IMR-90 (cell line): ENCODE measurements around the gene PRDX4. TPM values are rescaled to one million over a fixed set of nuclear protein-coding genes. Genes with fewer than 3 reads are reported as not detected.

ENCODE experiments used
- ATAC-seq: fragments of 200-7000 bp; cut with Tn5 transposase; 2 replicates; pipeline ENCODE4 v1.9.1; 2020; ENCODE audit warnings: low read depth, mild to moderate bottlenecking, moderate library complexity
- BruUV-seq: library from RNA; stranded (reverse); fragments of 400-500 nt; replicated peaks from 2 replicates; lab custom pipeline; 2021; lab: Mats Ljungman, UMichigan
- CTCF ChIA-PET: fragments of 300-600 bp; formaldehyde crosslinking; extraction: SDS; loops from one replicate; lab custom pipeline; 2021; ENCODE audit warnings: antibody characterized with exemption; lab: Yijun Ruan, JAX
- POLR2A ChIA-PET: fragments of 300-600 bp; sonication (Branson Sonifier 250); formaldehyde crosslinking; loops from one replicate; lab custom pipeline; 2022; ENCODE audit warnings: antibody characterized with exemption; ENCODE audit not compliant: unreplicated experiment; lab: Charles Lee
- DNase-seq: peaks from one replicate; pipeline ENCODE4 v3.0.0; 2013
- H2AFZ ChIP-seq: replicated peaks from 2 replicates; pipeline ENCODE3; 2013; ENCODE audit warnings: low read length, mild to moderate bottlenecking; ENCODE audit not compliant: poor library complexity
- H2AK5ac ChIP-seq: 2 replicates; pipeline ENCODE4 v1.6.1; 2013; ENCODE audit warnings: low read depth, low read length, inconsistent platforms
- H2AK9ac ChIP-seq: replicated peaks from 2 replicates; pipeline ENCODE3; 2013; ENCODE audit warnings: mild to moderate bottlenecking, low read depth, low read length, moderate library complexity; ENCODE audit not compliant: poor library complexity
- H2BK120ac ChIP-seq: 2 replicates; pipeline ENCODE4 v1.6.1; 2013; ENCODE audit warnings: low read depth, low read length, inconsistent platforms
- H2BK15ac ChIP-seq: 3 replicates; pipeline ENCODE4 v1.6.1; 2013; ENCODE audit warnings: low read depth, low read length, inconsistent platforms
- H2BK20ac ChIP-seq: 2 replicates; pipeline ENCODE4 v1.6.1; 2013; ENCODE audit warnings: low read depth, mild to moderate bottlenecking, inconsistent platforms, low read length, moderate library complexity
- H2BK5ac ChIP-seq: 2 replicates; pipeline ENCODE4 v1.6.1; 2013; ENCODE audit warnings: mild to moderate bottlenecking, low read depth, low read length, inconsistent platforms; ENCODE audit not compliant: poor library complexity, severe bottlenecking
- H3K14ac ChIP-seq: replicated peaks from 2 replicates; pipeline ENCODE4 v1.6.1; 2013; ENCODE audit warnings: low read depth, low read length, inconsistent platforms
- H3K18ac ChIP-seq: 2 replicates; pipeline ENCODE4 v1.6.1; 2013; ENCODE audit warnings: low read depth, low read length, control low read depth
- H3K23ac ChIP-seq: 2 replicates; pipeline ENCODE4 v1.6.1; 2013; ENCODE audit warnings: low read depth, low read length, inconsistent platforms
- H3K27ac ChIP-seq: 2 replicates; pipeline ENCODE4 v1.5.1; 2013; ENCODE audit warnings: mild to moderate bottlenecking, control low read depth, low read length; ENCODE audit not compliant: insufficient read depth
- H3K27me3 ChIP-seq: 2 replicates; pipeline ENCODE4 v1.6.1; 2013; ENCODE audit warnings: low read length; ENCODE audit not compliant: control insufficient read depth, insufficient read depth
- H3K36me3 ChIP-seq: 2 replicates; pipeline ENCODE4 v1.6.1; 2013; ENCODE audit warnings: low read length, mixed read lengths; ENCODE audit not compliant: control insufficient read depth, insufficient read depth
- H3K4ac ChIP-seq: 2 replicates; pipeline ENCODE4 v1.6.1; 2013; ENCODE audit warnings: low read depth, low read length, inconsistent platforms
- H3K4me1 ChIP-seq: 2 replicates; pipeline ENCODE4 v1.6.1; 2013; ENCODE audit warnings: low read length, mixed read lengths; ENCODE audit not compliant: control insufficient read depth, insufficient read depth
- H3K4me2 ChIP-seq: 2 replicates; pipeline ENCODE4 v1.6.1; 2013; ENCODE audit warnings: low read depth, mild to moderate bottlenecking, control low read depth, low read length, moderate library complexity
- H3K4me3 ChIP-seq: 2 replicates; pipeline ENCODE4 v1.5.1; 2013; ENCODE audit warnings: low read depth, mild to moderate bottlenecking, control low read depth, low read length, moderate library complexity; ENCODE audit not compliant: insufficient read depth
- H3K56ac ChIP-seq: 2 replicates; pipeline ENCODE4 v1.6.1; 2013; ENCODE audit warnings: low read length, inconsistent platforms; ENCODE audit not compliant: insufficient read depth; ENCODE audit errors: extremely low read depth
- H3K79me1 ChIP-seq, 2 experiments: 2 replicates each; pipeline ENCODE4 v1.6.1; 2013; ENCODE audit warnings: low read length in 2 of 2, inconsistent platforms in 1 of 2, low read depth in 1 of 2
- H3K9ac ChIP-seq: 2 replicates; pipeline ENCODE4 v1.6.1; 2013; ENCODE audit warnings: low read depth, low read length, control low read depth
- H3K9me1 ChIP-seq: 2 replicates; pipeline ENCODE4 v1.6.1; 2013; ENCODE audit warnings: low read length, inconsistent platforms; ENCODE audit not compliant: insufficient read depth
- H3K9me3 ChIP-seq: 2 replicates; pipeline ENCODE4 v1.6.1; 2013; ENCODE audit warnings: low read length; ENCODE audit not compliant: control insufficient read depth, insufficient read depth
- H4K20me1 ChIP-seq: 2 replicates; pipeline ENCODE4 v1.6.1; 2013; ENCODE audit warnings: low read length, inconsistent platforms; ENCODE audit not compliant: insufficient read depth
- H4K5ac ChIP-seq: 2 replicates; pipeline ENCODE4 v1.6.1; 2013; ENCODE audit warnings: mild to moderate bottlenecking, low read depth, low read length, control low read depth
- H4K8ac ChIP-seq, 2 experiments: 2 replicates each; pipeline ENCODE4 v1.6.1; 2013; ENCODE audit warnings: low read depth in 2 of 2, low read length in 2 of 2, control low read depth in 1 of 2, inconsistent platforms in 1 of 2
- H4K91ac ChIP-seq: 2 replicates; pipeline ENCODE4 v1.6.1; 2013; ENCODE audit warnings: low read depth, low read length, inconsistent platforms; ENCODE audit not compliant: insufficient read depth
- POLR2A ChIP-seq: IDR thresholded peaks from 2 replicates; pipeline ENCODE4 v1.6.1; 2012; ENCODE audit warnings: mild to moderate bottlenecking, low read depth, low read length
- RAD21 ChIP-seq: IDR thresholded peaks from 2 replicates; pipeline ENCODE4 v1.6.1; 2012; ENCODE audit warnings: low read length, improper control_type of control experiment
- WGBS, 2 experiments: methylation state at CpG; one replicate each; pipeline versions ENCODE4 v1.1.5 to v1.1.7; 2013; ENCODE audit warnings: missing lambda C conversion rate in 2 of 2; ENCODE audit not compliant: insufficient read length in 1 of 2; ENCODE audit errors: extremely low coverage in 2 of 2; 5-methylcytosine and 5-hydroxymethylcytosine counted together
- dilution Hi-C: fragments of 300-500 bp; cut with HindIII; formaldehyde crosslinking; loops from one replicate; pipeline ENCODE4 v1.14.3; 2018; ENCODE audit warnings: low sequenced_read_pairs; ENCODE audit not compliant: unreplicated experiment
- in situ Hi-C: fragments of 300-500 bp; cut with MboI; formaldehyde crosslinking; loops from 3 replicates; pipeline ENCODE4 v1.14.3; 2019; ENCODE audit warnings: low sequenced_read_pairs, inconsistent platforms, mixed read lengths
- intact Hi-C: fragments of 100-400 bp; cut with micrococcal nuclease; formaldehyde crosslinking; loops from 2 replicates; pipeline ENCODE4 v1.10.0; 2022
- polyA plus RNA-seq, 3 experiments: library from polyadenylated mRNA; depleted of rRNA; stranded (reverse); fragments of >200 nt; gene quantifications; 2 replicates each; pipeline ENCODE4 v1.2.3, GENCODE V29; 2012; ENCODE audit warnings: low replicate concordance in 1 of 3
- total RNA-seq: library from RNA; depleted of rRNA; stranded (reverse); fragments of >200 nt; gene quantifications from 2 replicates; pipeline ENCODE4 v1.2.3, GENCODE V29; 2012
- TF ChIP-seq, protein P1 (sequence below): conservative IDR thresholded peaks from 2 replicates; pipeline ENCODE4 v1.5.1; 2012; ENCODE audit warnings: mild to moderate bottlenecking, low read depth, low read length, improper control_type of control experiment

The PRDX4 gene
- total and polyA plus RNA-seq, 2 of the 4 experiments (the other 2 are of a cell fraction), result 194 to 226 TPM

GRCh38 chrX:23633834-23634580 lies 33.3 kb upstream of the PRDX4 start:
- H3K9me1 ChIP-seq, result no peaks in the 10 kb centered on the region
- WGBS, 2 experiments, result no CpG with 5 or more reads among the region's 3 CpGs
- no peak overlapping the region for H4K91ac ChIP-seq
- no peak overlapping the region for H2BK15ac ChIP-seq
- H2BK5ac ChIP-seq, result no peak overlapping the region
- POLR2A ChIA-PET, result no interaction called here
- H3K27me3 ChIP-seq, result peaks cover 2% of the 10 kb centered on the region; the same call in 1 of the 2 replicates
- H3K23ac ChIP-seq, result no peak overlapping the region
- ATAC-seq (no peak), DNase-seq (no peak)
- H4K20me1 ChIP-seq, result no peaks in the 10 kb centered on the region
- CTCF ChIA-PET, result interaction anchor here (0.7 kb wide), 2 partner anchors 269 to 884 kb away, joined by 3 to 4 read pairs; no protein-coding TSS in a partner anchor
- no peaks in the 10 kb centered on the region for H3K79me1 ChIP-seq
- H3K27ac ChIP-seq, result no peak overlapping the region
- no peak overlapping the region for H3K56ac ChIP-seq
- H2BK20ac ChIP-seq, result no peak overlapping the region
- H4K5ac ChIP-seq, result no peak overlapping the region
- H3K4me2 ChIP-seq, result no peak overlapping the region
- H3K9ac ChIP-seq, result no peak overlapping the region
- no peak overlapping the region for H3K4ac ChIP-seq
- no peaks in the 10 kb centered on the region for H3K36me3 ChIP-seq
- H3K4me1 ChIP-seq, result no peaks in the 10 kb centered on the region
- intact Hi-C loops, result loop anchor here (1.0 kb wide), 1 partner anchor 1649 kb away; no protein-coding TSS in a partner anchor
- no peak overlapping the region for H2AK5ac ChIP-seq
- no peak overlapping the region for H3K4me3 ChIP-seq
- TF ChIP-seq RAD21, result peak; percentile 32; the same call in 1 of the 2 replicates
- TF ChIP-seq, protein P1, sequence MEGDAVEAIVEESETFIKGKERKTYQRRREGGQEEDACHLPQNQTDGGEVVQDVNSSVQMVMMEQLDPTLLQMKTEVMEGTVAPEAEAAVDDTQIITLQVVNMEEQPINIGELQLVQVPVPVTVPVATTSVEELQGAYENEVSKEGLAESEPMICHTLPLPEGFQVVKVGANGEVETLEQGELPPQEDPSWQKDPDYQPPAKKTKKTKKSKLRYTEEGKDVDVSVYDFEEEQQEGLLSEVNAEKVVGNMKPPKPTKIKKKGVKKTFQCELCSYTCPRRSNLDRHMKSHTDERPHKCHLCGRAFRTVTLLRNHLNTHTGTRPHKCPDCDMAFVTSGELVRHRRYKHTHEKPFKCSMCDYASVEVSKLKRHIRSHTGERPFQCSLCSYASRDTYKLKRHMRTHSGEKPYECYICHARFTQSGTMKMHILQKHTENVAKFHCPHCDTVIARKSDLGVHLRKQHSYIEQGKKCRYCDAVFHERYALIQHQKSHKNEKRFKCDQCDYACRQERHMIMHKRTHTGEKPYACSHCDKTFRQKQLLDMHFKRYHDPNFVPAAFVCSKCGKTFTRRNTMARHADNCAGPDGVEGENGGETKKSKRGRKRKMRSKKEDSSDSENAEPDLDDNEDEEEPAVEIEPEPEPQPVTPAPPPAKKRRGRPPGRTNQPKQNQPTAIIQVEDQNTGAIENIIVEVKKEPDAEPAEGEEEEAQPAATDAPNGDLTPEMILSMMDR, result 0 out of 2 replicates have a peak, but pooled peaks have one; percentile 23
- no peak for TF ChIP-seq POLR2A
- no peak overlapping the region for H3K14ac ChIP-seq
- in situ Hi-C loops, result no loop called here
- H4K8ac ChIP-seq, result no peak overlapping the region
- dilution Hi-C loops, result no loop called here
- no peak overlapping the region for H2AFZ ChIP-seq
- H3K9me3 ChIP-seq, result no peaks in the 10 kb centered on the region
- no peak overlapping the region for H2BK120ac ChIP-seq
- no TSS peak for BruUV-seq
- H2AK9ac ChIP-seq, result no peak overlapping the region
- no peak overlapping the region for H3K18ac ChIP-seq
